GM18499 (cell line): ENCODE data around the gene FYCO1.

ENCODE experiments used
- ATAC-seq: cut with Tn5 transposase; IDR thresholded peaks from one replicate; pipeline ENCODE4 v1.9.1; 2021; ENCODE audit warnings: moderate number of reproducible peaks; ENCODE audit not compliant: insufficient read depth, unreplicated experiment

The FYCO1 gene

GRCh38 chr3:45966950-45967640, 28.5 kb downstream of the FYCO1 start:
- no peak for ATAC-seq

- no peak for ATAC-seq
These were observed 29.2 kb downstream of the FYCO1 start for GRCh38 chr3:45966371-45966791.

- ATAC-seq, result no peak
These were observed 30.0 kb downstream of the FYCO1 start for GRCh38 chr3:45965653-45966052.

- ATAC-seq, result no peak
These were observed 30.4 kb downstream of the FYCO1 start for GRCh38 chr3:45965253-45965652.

- no peak for ATAC-seq
These were observed 31.5 kb downstream of the FYCO1 start for GRCh38 chr3:45964139-45964538.

GRCh38 chr3:45962033-45962432, 33.6 kb downstream of the FYCO1 start:
- no peak for ATAC-seq

- ATAC-seq, result no peak
These were observed 35.3 kb downstream of the FYCO1 start for GRCh38 chr3:45960289-45960688.

GRCh38 chr3:45959201-45959600, 36.4 kb downstream of the FYCO1 start:
- no peak for ATAC-seq

- ATAC-seq, result no peak
These were observed 37.3 kb downstream of the FYCO1 start for GRCh38 chr3:45958321-45958791.

GRCh38 chr3:45957586-45957985, 38.0 kb downstream of the FYCO1 start:
- no peak for ATAC-seq

GRCh38 chr3:45955706-45956105, 39.9 kb downstream of the FYCO1 start:
- ATAC-seq, result no peak

- ATAC-seq, result no peak
These were observed 40.5 kb downstream of the FYCO1 start for GRCh38 chr3:45955017-45955647.

GRCh38 chr3:45954306-45954705, 41.3 kb downstream of the FYCO1 start:
- ATAC-seq, result no peak

- ATAC-seq, result no peak
These were observed 42.1 kb downstream of the FYCO1 start for GRCh38 chr3:45953536-45953935.

- ATAC-seq, result no peak
These were observed 43.2 kb downstream of the FYCO1 start for GRCh38 chr3:45952456-45952855.

GRCh38 chr3:45951946-45952345, 43.7 kb downstream of the FYCO1 start:
- ATAC-seq, result no peak

- no peak for ATAC-seq
These were observed 44.7 kb downstream of the FYCO1 start for GRCh38 chr3:45950686-45951600.

GRCh38 chr3:45950131-45950530, 45.5 kb downstream of the FYCO1 start:
- no peak for ATAC-seq

- no peak for ATAC-seq
These were observed 46.2 kb downstream of the FYCO1 start for GRCh38 chr3:45949432-45949831.

GRCh38 chr3:45948881-45949280, 46.7 kb downstream of the FYCO1 start:
- ATAC-seq, result no peak

GRCh38 chr3:45948311-45948781, 47.3 kb downstream of the FYCO1 start:
- no peak for ATAC-seq
